Measurements from ENCODE around the gene IWS1. TPM values are rescaled to one million over a fixed set of nuclear protein-coding genes. Genes with fewer than 3 reads are reported as not detected.

IWS1 gene
- total and polyA plus RNA-seq, 10 of the 15 experiments (the other 5 are each of a cell fraction or from before 2014, with no cell fraction given), result 21.9 to 68.9 (median 45.8) TPM

GRCh38 chr2:127532296-127532695 is 6.0 kb upstream of the IWS1 start:
- FAIRE-seq (no peak), ATAC-seq (no peak), DNase-seq (ENCODE audit: low read depth, low spot score) (no peak)
- RAD21 ChIA-PET (ENCODE audit: unreplicated experiment), result no interaction called here
- no peak overlapping the region for H3K27ac ChIP-seq (ENCODE audit: control insufficient read depth, insufficient read depth)
- no peak overlapping the region for H3K9ac ChIP-seq (ENCODE audit: control insufficient read depth, insufficient read depth, low read length)
- H4K20me1 ChIP-seq (ENCODE audit: control insufficient read depth, insufficient read depth), result no peaks in the 10 kb centered on the region
- POLR2A ChIA-PET, result no interaction called here
- intact Hi-C loops (cut with micrococcal nuclease; ENCODE audit: unreplicated experiment) (no loop called here), in situ Hi-C loops (cut with MboI) (no loop called here)
- 67% methylated on average over 8 of the region's 8 CpGs for WGBS (ENCODE audit: insufficient coverage, insufficient replicate concordance, low lambda C conversion rate, missing lambda C conversion rate)
- no peak overlapping the region for H3K4me2 ChIP-seq (ENCODE audit: control insufficient read depth, insufficient read depth)
- H3K79me2 ChIP-seq (ENCODE audit: control insufficient read depth, insufficient read depth, low read length), result no peaks in the 10 kb centered on the region
- H3K4me1 ChIP-seq (ENCODE audit: control insufficient read depth, insufficient read depth, low read length), result no peaks in the 10 kb centered on the region
- no peaks in the 10 kb centered on the region for H3K9me3 ChIP-seq (replicated peaks; ENCODE audit: control insufficient read depth, insufficient read depth, low read length)
- SMC1A ChIA-PET (ENCODE audit: uncharacterized antibody, unreplicated experiment), result no interaction called here
- H3K27me3 ChIP-seq (replicated peaks in 1 of 2; ENCODE audit: control insufficient read depth in 2 of 2, insufficient read depth in 2 of 2, low read length in 1 of 2), result no peaks in the 10 kb centered on the region
- no peaks in the 10 kb centered on the region for H3K36me3 ChIP-seq (ENCODE audit: control insufficient read depth in 2 of 2, insufficient read depth in 2 of 2, low read length in 1 of 2)
- BruUV-seq (replicated peaks), result no TSS peak
- H2AFZ ChIP-seq (ENCODE audit: control insufficient read depth, low read depth, low read length), result no peak overlapping the region
- H3K4me3 ChIP-seq, result no peak overlapping the region
- CTCF ChIA-PET, result no interaction called here
- no peak for TF ChIP-seq CEBPZ (IDR thresholded peaks at IDR 0.05; ENCODE audit: low read depth, low read length)
- TF ChIP-seq GABPA (IDR thresholded peaks at IDR 0.05; ENCODE audit: low read depth), result no peak
- TF ChIP-seq IKZF1 (conservative IDR thresholded peaks at IDR 0.05), result no peak
- no peak for TF ChIP-seq RAD21 (IDR thresholded peaks at IDR 0.05; ENCODE audit: insufficient read depth, low read depth, low read length)
- TF ChIP-seq ZZZ3 (IDR thresholded peaks at IDR 0.05; ENCODE audit: control insufficient read depth, insufficient read length, low read depth), result no peak
- TF ChIP-seq ASH2L (IDR thresholded peaks at IDR 0.05; ENCODE audit: borderline replicate concordance, low read depth), result no peak
- no peak for TF ChIP-seq ETV6 (conservative IDR thresholded peaks at IDR 0.05 in 1 of 2, IDR thresholded peaks at IDR 0.05 in 1 of 2; ENCODE audit: borderline replicate concordance in 1 of 2, low read depth in 1 of 2)
- TF ChIP-seq NR2F1 (conservative IDR thresholded peaks at IDR 0.05), result no peak
- TF ChIP-seq HSF1 (IDR thresholded peaks at IDR 0.05; ENCODE audit: low read depth, low read length), result no peak
- TF ChIP-seq ZBTB11 (CRISPR knock-in tag; IDR thresholded peaks at IDR 0.05), result no peak
- no peak for TF ChIP-seq KLF5 (IDR thresholded peaks at IDR 0.05; ENCODE audit: partially characterized antibody)
- no peak for TF ChIP-seq POLR2A (IDR thresholded peaks at IDR 0.05; ENCODE audit: low read depth, low read length)
- no peak for TF ChIP-seq FOXK2 (IDR thresholded peaks at IDR 0.05)

Measured in GM12878 (cell line).